HCT116 (cell line): Measurements from ENCODE around the gene GDPD5. TPM values are rescaled to one million over a fixed set of nuclear protein-coding genes. Genes with fewer than 3 reads are reported as not detected.

ENCODE experiments used
- ATAC-seq: fragments of 200-7000 bp; cut with Tn5 transposase; 2 replicates; pipeline ENCODE4 v1.9.1; 2020; ENCODE audit warnings: mild to moderate bottlenecking, moderate library complexity
- BruUV-seq: library from RNA; stranded (reverse); fragments of 400-500 nt; replicated peaks from 2 replicates; lab custom pipeline; 2021; lab: Mats Ljungman, UMichigan
- CTCF ChIA-PET: fragments of 300-600 bp; sonication (Branson Sonifier 250); formaldehyde crosslinking; loops from one replicate; lab custom pipeline; 2021; ENCODE audit warnings: antibody characterized with exemption; lab: Charles Lee
- POLR2A ChIA-PET: fragments of 300-600, 350-600 bp; sonication (Branson Sonifier 250); formaldehyde crosslinking; loops from one replicate; lab custom pipeline; 2021; ENCODE audit warnings: antibody characterized with exemption; lab: Charles Lee
- RAD21 ChIA-PET, 2 experiments: fragments of 300-600 bp; sonication (Branson Sonifier 250); formaldehyde crosslinking; loops; one replicate each; lab custom pipeline; 2023; ENCODE audit warnings: low total read pairs in 2 of 2; ENCODE audit not compliant: uncharacterized antibody in 2 of 2, unreplicated experiment in 2 of 2, low non-redundant PET in 1 of 2; lab: Charles Lee
- DNase-seq: peaks from one replicate; pipeline ENCODE4 v3.0.0-alpha.2; 2010; ENCODE audit warnings: low read depth, low spot score
- H2AFZ ChIP-seq: fragments of 200-600 bp; shearing (Covaris generic), sonication (generic); 2 replicates; pipeline ENCODE4 v1.6.1; 2017; ENCODE audit warnings: low read depth, mixed run types, mixed read lengths, antibody characterized with exemption, low read length; ENCODE audit not compliant: poor library complexity, severe bottlenecking
- H3K27ac ChIP-seq: 2 replicates; pipeline ENCODE4 v1.5.1; 2012; ENCODE audit warnings: low read depth, low read length
- H3K27me3 ChIP-seq: fragments of 200-600 bp; sonication (generic); 2 replicates; pipeline ENCODE4 v1.6.1; 2016; ENCODE audit warnings: mixed run types, low read length, mixed read lengths; ENCODE audit not compliant: insufficient read depth
- H3K36me3 ChIP-seq, 2 experiments: fragments of 200-500 bp in 1 of 2; fragments of 200-600 bp in 1 of 2; sonication (Bioruptor generic) in 1 of 2; sonication (generic) in 1 of 2; 2 replicates each; pipeline versions ENCODE4 v1.5.1 to v1.6.1; 2014 to 2016; ENCODE audit warnings: low read length in 2 of 2, inconsistent platforms in 1 of 2, mixed read lengths in 1 of 2, mixed run types in 1 of 2; ENCODE audit not compliant: insufficient read depth in 2 of 2, control insufficient read depth in 1 of 2
- H3K4me1 ChIP-seq, 2 experiments: fragments of 200-600 bp in 1 of 2; sonication (generic) in 1 of 2; 2 replicates each; pipeline versions ENCODE4 v1.5.1 to v1.6.1; 2012 to 2017; ENCODE audit warnings: low read length in 2 of 2, inconsistent platforms in 1 of 2, mild to moderate bottlenecking in 1 of 2, mixed read lengths in 1 of 2, mixed run types in 1 of 2, moderate library complexity in 1 of 2; ENCODE audit not compliant: insufficient read depth in 2 of 2, control insufficient read depth in 1 of 2
- H3K4me2 ChIP-seq: fragments of 200-600 bp; sonication (generic); 2 replicates; pipeline ENCODE4 v1.6.1; 2017; ENCODE audit warnings: mixed run types, low read length, mixed read lengths
- H3K4me3 ChIP-seq, 2 experiments: fragments of 200-600 bp in 1 of 2; sonication (generic) in 1 of 2; replicated peaks in 1 of 2; 2 replicates each; pipeline ENCODE4 v1.5.1; 2011 to 2016; ENCODE audit warnings: low read length in 2 of 2, control low read depth in 1 of 2, low read depth in 1 of 2, mild to moderate bottlenecking in 1 of 2, mixed read lengths in 1 of 2, mixed run types in 1 of 2
- H3K79me2 ChIP-seq: fragments of 200-600 bp; sonication (generic); 2 replicates; pipeline ENCODE4 v1.6.1; 2017; ENCODE audit warnings: mild to moderate bottlenecking, mixed run types, low read length, moderate library complexity, mixed read lengths; ENCODE audit not compliant: insufficient read depth
- H3K9ac ChIP-seq: fragments of 200-600 bp; sonication (generic); 2 replicates; pipeline ENCODE4 v1.6.1; 2016; ENCODE audit warnings: low read length, mixed read lengths
- H3K9me2 ChIP-seq: fragments of 200-600 bp; sonication (generic), shearing (Covaris generic); 2 replicates; pipeline ENCODE4 v1.6.1; 2017; ENCODE audit warnings: mixed run types, mild to moderate bottlenecking, moderate library complexity; ENCODE audit not compliant: insufficient read depth
- H3K9me3 ChIP-seq, 2 experiments: fragments of 200-500 bp in 1 of 2; fragments of 200-600 bp in 1 of 2; sonication (Bioruptor generic) in 1 of 2; sonication (generic) in 1 of 2; 2 replicates each; pipeline ENCODE4 v1.6.1; 2014 to 2017; ENCODE audit warnings: low read length in 2 of 2, mixed read lengths in 2 of 2, inconsistent platforms in 1 of 2, low read depth in 1 of 2, mild to moderate bottlenecking in 1 of 2, mixed run types in 1 of 2, moderate library complexity in 1 of 2; ENCODE audit not compliant: control insufficient read depth in 1 of 2, insufficient read depth in 1 of 2
- H4K20me1 ChIP-seq: fragments of 200-600 bp; sonication (generic), shearing (Covaris generic); 2 replicates; pipeline ENCODE4 v1.6.1; 2017; ENCODE audit warnings: mixed run types, mild to moderate bottlenecking, moderate library complexity; ENCODE audit not compliant: insufficient read depth
- EGR1 ChIP-seq: IDR thresholded peaks from 2 replicates; pipeline ENCODE4 v1.6.1; 2012; ENCODE audit warnings: low read depth
- EZH2phosphoT487 ChIP-seq: fragments of 200-600 bp; IDR thresholded peaks from 2 replicates; pipeline ENCODE4 v1.6.1; 2018; ENCODE audit warnings: antibody characterized with exemption, borderline replicate concordance
- FOSL1 ChIP-seq: IDR thresholded peaks from 2 replicates; pipeline ENCODE4 v1.6.1; 2012; ENCODE audit warnings: low read depth
- YY1 ChIP-seq: IDR thresholded peaks from 2 replicates; pipeline ENCODE4 v1.6.1; 2011; ENCODE audit warnings: low read length, low read depth, moderate library complexity, mild to moderate bottlenecking; ENCODE audit not compliant: insufficient replicate concordance; ENCODE audit errors: extremely low read depth
- ZFX ChIP-seq: fragments of 450-650 bp; IDR thresholded peaks from 2 replicates; pipeline ENCODE4 v1.6.1; 2017
- intact Hi-C: fragments of 100-400 bp; cut with micrococcal nuclease; formaldehyde crosslinking; loops from 2 replicates; pipeline ENCODE4 v1.10.0; 2022
- total RNA-seq: library from RNA; stranded (reverse); gene quantifications from one replicate; pipeline ENCODE4 v1.2.1, GENCODE V29; 2021; ENCODE audit not compliant: unreplicated experiment
- TF ChIP-seq, protein P1 (sequence below): IDR thresholded peaks from 2 replicates; pipeline ENCODE4 v1.6.1; 2012

Gene GDPD5
- total RNA-seq, 1 experiment from 2014 or later = 27.5 TPM

DNA sequence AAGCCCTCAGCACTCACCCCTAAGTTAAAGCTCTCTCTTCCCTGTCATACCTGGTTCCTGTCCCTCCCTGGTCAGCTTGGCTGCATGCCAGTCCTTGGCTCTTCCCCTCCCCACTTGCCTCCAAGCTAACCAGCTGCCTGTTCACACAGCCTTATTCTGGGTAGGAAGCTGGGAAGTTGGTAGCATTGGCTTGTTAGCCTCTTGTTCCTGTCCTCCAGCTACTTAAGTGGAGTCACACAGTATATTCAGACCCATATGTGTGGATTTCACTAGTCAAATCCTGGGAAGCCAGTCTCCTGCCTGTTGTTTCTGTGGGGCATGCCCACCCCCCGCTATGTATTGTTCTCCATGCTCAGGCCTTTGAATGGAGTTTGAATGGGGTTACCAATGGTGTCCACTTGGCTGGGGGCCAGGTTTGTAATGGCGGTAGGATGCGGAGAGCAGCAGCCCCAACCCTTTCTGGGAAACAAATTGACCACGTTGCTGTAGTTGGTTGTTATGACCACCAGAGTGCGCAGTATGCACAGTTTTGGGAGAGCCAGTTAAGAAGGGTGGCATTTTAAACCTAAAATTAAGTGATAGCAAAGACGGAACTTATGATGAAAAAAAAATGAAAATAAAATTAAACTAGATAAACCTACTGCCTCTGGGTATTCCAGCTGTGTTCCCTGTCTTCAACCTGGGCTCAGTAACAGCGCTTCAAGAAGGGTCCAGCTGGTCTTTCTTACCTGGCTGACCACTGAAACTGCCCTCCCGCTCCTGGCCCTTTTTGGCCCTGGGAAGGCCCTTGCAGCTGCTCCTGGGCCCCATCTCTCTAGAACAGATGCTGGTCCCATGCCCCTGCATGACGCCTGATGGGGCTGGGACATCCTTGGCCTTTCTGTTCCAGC is 137.1 kb downstream of the GDPD5 start (continued):
- TF ChIP-seq FOSL1 = no peak
- no peak for TF ChIP-seq EGR1
- no peak for TF ChIP-seq ZFX
- TF ChIP-seq YY1 = peak; percentile 90
- TF ChIP-seq, protein P1, sequence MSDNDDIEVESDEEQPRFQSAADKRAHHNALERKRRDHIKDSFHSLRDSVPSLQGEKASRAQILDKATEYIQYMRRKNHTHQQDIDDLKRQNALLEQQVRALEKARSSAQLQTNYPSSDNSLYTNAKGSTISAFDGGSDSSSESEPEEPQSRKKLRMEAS = peak; percentile 34; the same call in 1 of the 2 replicates

DNA sequence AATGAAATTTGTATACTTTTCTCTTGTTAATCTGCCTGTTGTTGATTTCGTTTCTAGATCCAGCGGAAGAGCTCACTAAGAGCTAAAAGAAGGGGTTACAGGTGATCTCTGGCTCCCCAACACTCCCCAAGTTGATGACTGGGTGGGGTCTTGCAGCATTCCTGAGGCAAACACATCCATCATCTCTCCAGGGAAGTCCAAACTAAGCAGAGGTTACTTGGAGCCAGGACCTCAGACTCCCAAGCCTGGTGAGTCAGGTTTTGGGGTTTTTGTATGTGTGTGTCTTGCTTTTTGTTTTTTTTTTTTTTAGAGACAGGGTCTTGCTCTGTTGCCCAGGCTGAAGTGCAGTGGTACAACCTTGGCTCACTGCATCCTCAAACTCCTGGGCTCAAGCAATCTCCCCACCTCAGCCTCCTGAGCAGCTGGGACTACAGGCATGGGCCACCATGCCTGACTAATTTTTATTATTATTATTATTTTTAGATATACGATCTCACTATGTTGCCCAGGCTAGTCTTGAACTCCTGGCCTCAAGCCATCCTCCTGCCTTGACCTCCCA is 137.9 kb downstream of the GDPD5 start:
- CTCF ChIA-PET = interaction anchor here (0.9 to 7.1 kb wide), 10 partner anchors 12 to 247 kb away, joined by 3 to 57 read pairs (median 4); no protein-coding TSS in a partner anchor
- no peak for DNase-seq
- BruUV-seq = no TSS peak
- RAD21 ChIA-PET = interaction anchor here in 1 of 2 experiments (1.6 kb wide), 1 partner anchor 108 kb away, joined by 3 read pairs; no protein-coding TSS in a partner anchor
- Histone ChIP-seq H3K9me2 (no peaks in the 10 kb centered on the region), H3K9me3 (no peaks in the 10 kb centered on the region), H4K20me1 (no peaks in the 10 kb centered on the region), H3K27ac (no peak overlapping the region; the same call in 1 of the 2 replicates), H2AFZ (no peak overlapping the region), H3K36me3 (no peaks in the 10 kb centered on the region), H3K27me3 (no peaks in the 10 kb centered on the region), H3K4me3 (no peak overlapping the region), H3K9ac (no peak overlapping the region), H3K4me1 (peaks cover 23 to 52% of the 10 kb centered on the region in 2 experiments), H3K79me2 (no peaks in the 10 kb centered on the region), H3K4me2 (no peak overlapping the region; the same call in 1 of the 2 replicates)
- no peak for TF ChIP-seq EZH2phosphoT487
- ATAC-seq = no peak
- intact Hi-C loops = loop anchor here (1.0 to 5.0 kb wide), 3 partner anchors 59 to 479 kb away; no protein-coding TSS in a partner anchor
- POLR2A ChIA-PET = interaction anchor here (0.7 to 1.4 kb wide), 3 partner anchors 13 to 144 kb away, joined by 3 to 5 read pairs (median 5); no protein-coding TSS in a partner anchor
